SK-N-SH (cell line): Measurements from ENCODE around the gene AHCYL2. TPM values are rescaled to one million over a fixed set of nuclear protein-coding genes. Genes with fewer than 3 reads are reported as not detected.

Experiments
- CTCF ChIA-PET: fragments of 300-600, 350-600 bp; formaldehyde crosslinking; extraction: SDS; loops from one replicate; lab custom pipeline; 2021; lab: Yijun Ruan, JAX
- POLR2A ChIA-PET: fragments of 350-600 bp; sonication (Branson Sonifier 250); formaldehyde crosslinking; extraction: SDS; loops from one replicate; lab custom pipeline; 2020; ENCODE audit warnings: antibody characterized with exemption, inconsistent platforms; lab: Yijun Ruan, JAX
- DNase-seq: peaks from one replicate; pipeline ENCODE4 v3.0.0; 2012
- H2AFZ ChIP-seq: fragments of 200-600 bp; sonication (generic); 2 replicates; pipeline ENCODE4 v1.8.1; 2016; ENCODE audit warnings: antibody characterized with exemption, mild to moderate bottlenecking, low read depth
- H3F3A ChIP-seq: fragments of 200-600 bp; sonication (generic); replicated peaks from 2 replicates; pipeline ENCODE3; 2016; ENCODE audit warnings: antibody characterized with exemption, mild to moderate bottlenecking; ENCODE audit not compliant: insufficient read depth
- H3K27ac ChIP-seq, 2 experiments: fragments of 200-500 bp in 1 of 2; fragments of 200-600 bp in 1 of 2; sonication (Bioruptor generic) in 1 of 2; sonication (generic), shearing (Covaris generic) in 1 of 2; 2 replicates each; pipeline versions ENCODE4 v1.5.1 to v1.6.1; 2014 to 2016; ENCODE audit warnings: low read depth in 2 of 2, inconsistent platforms in 1 of 2, low read length in 1 of 2, mild to moderate bottlenecking in 1 of 2, mixed read lengths in 1 of 2
- H3K27me3 ChIP-seq: fragments of 200-600 bp; sonication (generic), shearing (Covaris generic); 2 replicates; pipeline ENCODE4 v1.6.1; 2016; ENCODE audit warnings: mixed run types; ENCODE audit not compliant: insufficient read depth
- H3K36me3 ChIP-seq, 2 experiments: fragments of 200-500 bp in 1 of 2; fragments of 200-600 bp in 1 of 2; sonication (Bioruptor generic) in 1 of 2; sonication (generic) in 1 of 2; replicated peaks in 1 of 2; 2 replicates each; pipeline versions ENCODE3 to v1.5.1; 2014 to 2016; ENCODE audit warnings: low read length in 1 of 2, mild to moderate bottlenecking in 1 of 2; ENCODE audit not compliant: insufficient read depth in 2 of 2, control insufficient read depth in 1 of 2
- H3K4me1 ChIP-seq, 2 experiments: fragments of 200-500 bp in 1 of 2; fragments of 200-600 bp in 1 of 2; sonication (Bioruptor generic) in 1 of 2; sonication (generic), shearing (Covaris generic) in 1 of 2; 2 replicates each; pipeline versions ENCODE4 v1.5.1 to v1.6.1; 2014 to 2016; ENCODE audit warnings: low read depth in 1 of 2, low read length in 1 of 2, mixed run types in 1 of 2; ENCODE audit not compliant: insufficient read depth in 2 of 2, control insufficient read depth in 1 of 2
- H3K4me2 ChIP-seq: fragments of 200-600 bp; sonication (generic), shearing (Covaris generic); 2 replicates; pipeline ENCODE4 v1.6.1; 2017; ENCODE audit warnings: mixed run types
- H3K4me3 ChIP-seq, 2 experiments: fragments of 200-500 bp in 1 of 2; fragments of 200-600 bp in 1 of 2; sonication (Bioruptor generic) in 1 of 2; sonication (generic), shearing (Covaris generic) in 1 of 2; 2 replicates each; pipeline versions ENCODE4 v1.5.1 to v1.8.1; 2014 to 2016; ENCODE audit warnings: low read depth in 2 of 2, inconsistent platforms in 1 of 2, low read length in 1 of 2, mild to moderate bottlenecking in 1 of 2, mixed read lengths in 1 of 2, moderate library complexity in 1 of 2
- H3K79me2 ChIP-seq: fragments of 200-600 bp; sonication (generic); 2 replicates; pipeline ENCODE4 v1.8.1; 2017; ENCODE audit warnings: mild to moderate bottlenecking; ENCODE audit not compliant: insufficient read depth
- H3K9ac ChIP-seq: fragments of 200-600 bp; sonication (generic); 2 replicates; pipeline ENCODE4 v1.6.1; 2017; ENCODE audit warnings: mixed run types
- H3K9me2 ChIP-seq: fragments of 200-600 bp; sonication (generic); 2 replicates; pipeline ENCODE4 v1.6.1; 2017; ENCODE audit warnings: mixed run types
- H3K9me3 ChIP-seq: fragments of 200-600 bp; sonication (generic); 2 replicates; pipeline ENCODE4 v1.6.1; 2017; ENCODE audit warnings: mixed run types, mild to moderate bottlenecking, moderate library complexity
- H4K20me1 ChIP-seq: fragments of 200-600 bp; sonication (generic); 2 replicates; pipeline ENCODE4 v1.6.1; 2017; ENCODE audit warnings: mild to moderate bottlenecking, mixed run types; ENCODE audit not compliant: insufficient read depth
- CTCF ChIP-seq: fragments of 200-600 bp; sonication (generic); IDR thresholded peaks from 2 replicates; pipeline ENCODE4 v1.6.1; 2017; ENCODE audit warnings: antibody characterized with exemption, mild to moderate bottlenecking, moderate library complexity
- FOSL2 ChIP-seq: IDR thresholded peaks from 2 replicates; pipeline ENCODE4 v1.4.0; 2012; ENCODE audit warnings: low read depth, mild to moderate bottlenecking, moderate library complexity, borderline replicate concordance
- GABPA ChIP-seq: IDR thresholded peaks from 2 replicates; pipeline ENCODE4 v1.4.0; 2012; ENCODE audit warnings: low read depth, mild to moderate bottlenecking
- IRF3 ChIP-seq: fragments of 150-350 bp; IDR thresholded peaks from 2 replicates; pipeline ENCODE4 v1.6.1; 2016; ENCODE audit warnings: mild to moderate bottlenecking, low read depth, low read length
- JUND ChIP-seq: IDR thresholded peaks from 2 replicates; pipeline ENCODE4 v1.4.0; 2012
- MXI1 ChIP-seq: IDR thresholded peaks from 2 replicates; pipeline ENCODE4 v1.6.1; 2012; ENCODE audit warnings: mild to moderate bottlenecking, low read depth, low read length, improper control_type of control experiment
- NFIC ChIP-seq: IDR thresholded peaks from 2 replicates; pipeline ENCODE4 v1.4.0; 2012; ENCODE audit warnings: borderline replicate concordance
- NRF1 ChIP-seq: IDR thresholded peaks from 2 replicates; pipeline ENCODE4 v1.6.1; 2012; ENCODE audit warnings: low read depth, mild to moderate bottlenecking, low read length
- PBX3 ChIP-seq: IDR thresholded peaks from 2 replicates; pipeline ENCODE4; 2012
- SIN3A ChIP-seq: IDR thresholded peaks from 2 replicates; pipeline ENCODE4 v1.6.1; 2012; ENCODE audit warnings: low read depth, mild to moderate bottlenecking, low read length, moderate library complexity, borderline replicate concordance
- SMC3 ChIP-seq: IDR thresholded peaks from 2 replicates; pipeline ENCODE4 v1.6.1; 2012; ENCODE audit warnings: low read depth, low read length, improper control_type of control experiment
- TAF1 ChIP-seq: IDR thresholded peaks from 2 replicates; pipeline ENCODE4 v1.6.1; 2012; ENCODE audit warnings: low read depth, mild to moderate bottlenecking, low read length, moderate library complexity, borderline replicate concordance
- TCF12 ChIP-seq: IDR thresholded peaks from 2 replicates; pipeline ENCODE4 v1.4.0; 2012
- USF1 ChIP-seq: IDR thresholded peaks from 2 replicates; pipeline ENCODE4 v1.4.0; 2012; ENCODE audit warnings: low read depth, borderline replicate concordance
- ZBTB33 ChIP-seq: IDR thresholded peaks from 2 replicates; pipeline ENCODE4 v1.4.0; 2012; ENCODE audit warnings: low read depth, borderline replicate concordance
- WGBS: methylation state at CpG from one replicate; pipeline ENCODE4 v1.1.6; 2017; ENCODE audit warnings: low lambda C conversion rate; 5-methylcytosine and 5-hydroxymethylcytosine counted together
- polyA plus RNA-seq, 3 experiments: library from polyadenylated mRNA; depleted of rRNA; stranded (reverse); fragments of >200 nt; gene quantifications; 2 replicates each; pipeline ENCODE4 v1.2.3, GENCODE V29; 2012

The AHCYL2 gene
- polyA plus RNA-seq, 1 of the 3 experiments (the other 2 are of a cell fraction): 20.4 TPM

- Histone ChIP-seq H3K9ac (no peak overlapping the region), H3K9me3 (no peaks in the 10 kb centered on the region), H2AFZ (no peak overlapping the region), H3K27ac (no peak overlapping the region), H3K4me2 (no peak overlapping the region), H4K20me1 (no peaks in the 10 kb centered on the region), H3K4me1 (peaks cover 0 to 23% of the 10 kb centered on the region in 2 experiments; a peak in 2 of 4 replicates), H3K9me2 (no peaks in the 10 kb centered on the region), H3K36me3 (peaks cover 0 to 12% of the 10 kb centered on the region in 2 experiments), H3F3A (no peaks in the 10 kb centered on the region), H3K4me3 (no peak overlapping the region), H3K79me2 (no peaks in the 10 kb centered on the region), H3K27me3 (no peaks in the 10 kb centered on the region)
- CTCF ChIA-PET: interaction anchor here (0.6 to 14.8 kb wide), 9 partner anchors 10 to 304 kb away, joined by 3 to 397 read pairs (median 6); partner anchors contain the start of gene STRIP2
- POLR2A ChIA-PET: no interaction called here
- no peak for DNase-seq
- WGBS: 96% methylated on average over 1 of the region's 1 CpG
- TF ChIP-seq MXI1: no peak
- no peak for TF ChIP-seq NFIC
- TF ChIP-seq SMC3: no peak
- no peak for TF ChIP-seq CTCF
- no peak for TF ChIP-seq USF1
- TF ChIP-seq TAF1: no peak
- TF ChIP-seq GABPA: no peak
- no peak for TF ChIP-seq ZBTB33
- no peak for TF ChIP-seq SIN3A
- no peak for TF ChIP-seq TCF12
- TF ChIP-seq NRF1: no peak
- no peak for TF ChIP-seq FOSL2
Measured at GRCh38 chr7:129468087-129468486, 243.3 kb downstream of the AHCYL2 start.

- Histone ChIP-seq H2AFZ (no peak overlapping the region), H3K4me2 (no peak overlapping the region), H3F3A (no peaks in the 10 kb centered on the region), H3K27ac (no peak overlapping the region), H3K79me2 (no peaks in the 10 kb centered on the region), H3K9me2 (no peaks in the 10 kb centered on the region), H3K36me3 (peaks cover 0 to 12% of the 10 kb centered on the region in 2 experiments), H3K4me3 (no peak overlapping the region), H3K4me1 (peaks cover 0 to 23% of the 10 kb centered on the region in 2 experiments; a peak in 2 of 4 replicates), H4K20me1 (no peaks in the 10 kb centered on the region), H3K27me3 (no peaks in the 10 kb centered on the region), H3K9ac (no peak overlapping the region), H3K9me3 (no peaks in the 10 kb centered on the region)
- no peak for DNase-seq
- POLR2A ChIA-PET: no interaction called here
- 95% methylated on average over 4 of the region's 4 CpGs for WGBS
- CTCF ChIA-PET: interaction anchor here (0.6 to 14.8 kb wide), 12 partner anchors 9 to 304 kb away, joined by 3 to 397 read pairs (median 5); partner anchors contain the start of gene STRIP2
- no peak for TF ChIP-seq ZBTB33
- no peak for TF ChIP-seq CTCF
- no peak for TF ChIP-seq IRF3
- no peak for TF ChIP-seq PBX3
- no peak for TF ChIP-seq NRF1
- no peak for TF ChIP-seq JUND
Measured at GRCh38 chr7:129468547-129468946, 243.7 kb downstream of the AHCYL2 start.
